ENCODE data around the gene DNER.

- TF ChIP-seq CTCF (IDR thresholded peaks at IDR 0.05) (no peak), POLR2A (IDR thresholded peaks at IDR 0.05) (no peak)
Observed at GRCh38 chr2:229553091-229553490, 161.3 kb downstream of the DNER start.
